Stimulated activated naive CD8-positive, alpha-beta T cell treated with anti-CD3 and anti-CD28 coated beads, Interleukin-15, Interleukin-2, amounts not matched to agents 100 U/mL and 50 U/mL, for 24 hours (primary cell): ENCODE results near the gene CHL1.

Source experiments
- ATAC-seq: fragments of 150-1000 bp; cut with Tn5 transposase; one replicate; pipeline ENCODE4 v1.10.0; 2021
- DNase-seq: peaks from one replicate; pipeline ENCODE4 v3.0.0; 2021

The CHL1 gene

GRCh38 chr3:278300-279064, 81.9 kb downstream of the CHL1 start:
- ATAC-seq (peak; percentile 40), DNase-seq (peak; percentile 5)

- DNase-seq (no peak), ATAC-seq (no peak)
Observed at GRCh38 chr3:279325-279724, 82.8 kb downstream of the CHL1 start.

- no peak for ATAC-seq
- DNase-seq, result no peak
Observed at GRCh38 chr3:280681-281080, 84.1 kb downstream of the CHL1 start.

DNA sequence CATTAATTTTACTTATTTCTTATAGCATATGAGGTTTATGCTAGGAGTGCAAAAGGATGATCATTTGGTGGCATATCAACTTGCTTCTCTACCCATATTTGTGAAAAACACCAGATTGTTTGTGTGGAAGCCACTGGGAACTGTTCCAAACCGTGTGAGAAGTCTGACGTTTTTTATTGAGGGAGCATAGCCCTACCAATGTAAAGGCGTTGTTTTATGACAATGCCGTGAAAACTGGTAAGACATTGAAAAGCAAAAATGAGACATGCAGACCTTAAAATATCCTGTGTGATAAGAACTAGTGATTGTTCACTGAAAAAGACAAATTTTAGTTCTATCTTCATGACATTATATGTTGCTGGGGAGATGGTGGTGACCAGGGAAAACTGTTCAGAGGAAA, 87.8 kb downstream of the CHL1 start:
- DNase-seq, result no peak
- no peak for ATAC-seq

- ATAC-seq (no peak), DNase-seq (no peak)
Observed at GRCh38 chr3:288417-288816, 91.9 kb downstream of the CHL1 start.

DNA sequence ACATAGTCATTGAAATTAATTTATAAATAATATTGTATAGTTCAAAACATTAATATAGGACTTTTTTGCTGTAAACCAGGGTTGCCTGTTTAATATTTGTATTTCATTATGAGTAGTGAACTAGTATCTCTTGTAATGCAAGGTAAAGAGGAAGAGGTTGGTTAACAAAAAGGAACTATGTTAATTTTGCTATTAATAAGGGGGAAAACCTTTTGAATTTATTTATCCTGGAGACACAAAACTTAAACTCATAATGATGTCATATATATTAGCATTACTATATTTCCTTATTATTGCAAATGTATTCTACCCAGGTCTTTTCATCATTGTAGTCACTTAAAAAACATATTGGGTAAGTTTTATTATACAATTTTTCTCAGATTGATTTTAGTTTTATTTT, 94.5 kb downstream of the CHL1 start:
- DNase-seq (no peak), ATAC-seq (no peak)

- DNase-seq (no peak), ATAC-seq (no peak)
Observed at GRCh38 chr3:291646-292436, 95.3 kb downstream of the CHL1 start.

- ATAC-seq (no peak), DNase-seq (no peak)
Observed at GRCh38 chr3:294096-294495, 97.5 kb downstream of the CHL1 start.

DNA sequence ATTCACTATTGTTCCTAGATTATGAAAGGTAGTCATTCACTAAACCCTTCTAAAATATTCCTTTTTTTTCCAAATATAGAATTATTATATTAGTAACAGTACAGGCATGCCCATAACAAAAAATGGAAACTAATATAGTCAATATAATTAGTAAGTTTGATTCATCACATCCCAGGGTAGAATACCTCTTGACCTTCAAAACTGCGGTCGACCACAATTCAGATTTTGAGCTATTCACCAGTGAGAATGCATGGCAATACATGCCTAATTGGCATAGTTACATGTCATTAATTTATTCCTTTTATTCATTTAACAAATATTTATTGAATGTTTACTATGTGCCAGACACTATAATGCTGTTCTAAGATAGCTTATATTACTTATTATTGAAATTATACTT, 98.0 kb downstream of the CHL1 start:
- DNase-seq, result no peak
- no peak for ATAC-seq

DNA sequence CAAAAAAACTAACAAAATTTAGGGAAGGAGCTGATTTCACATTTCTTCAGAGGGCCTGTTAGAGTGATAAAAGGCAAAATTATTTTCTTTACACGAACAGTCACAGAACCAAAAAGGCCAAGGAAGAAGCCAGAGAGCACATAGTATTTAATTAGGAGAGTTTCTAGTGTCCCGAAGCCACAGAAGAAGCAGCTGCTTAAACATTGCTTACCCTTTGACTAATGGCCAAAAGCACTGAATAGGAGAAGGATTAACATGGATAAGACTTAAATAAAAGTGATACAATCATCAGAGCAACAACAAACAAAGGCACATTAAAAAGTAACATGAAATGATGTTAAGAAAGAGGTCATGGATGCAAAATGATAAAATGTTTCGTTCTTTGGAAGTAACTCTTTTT, 98.6 kb downstream of the CHL1 start:
- ATAC-seq, result no peak
- DNase-seq, result no peak

- no peak for ATAC-seq
- no peak for DNase-seq
Observed at GRCh38 chr3:297585-297984, 101.0 kb downstream of the CHL1 start.

- no peak for DNase-seq
- ATAC-seq, result no peak
Observed at GRCh38 chr3:299590-300301, 103.2 kb downstream of the CHL1 start.

DNA sequence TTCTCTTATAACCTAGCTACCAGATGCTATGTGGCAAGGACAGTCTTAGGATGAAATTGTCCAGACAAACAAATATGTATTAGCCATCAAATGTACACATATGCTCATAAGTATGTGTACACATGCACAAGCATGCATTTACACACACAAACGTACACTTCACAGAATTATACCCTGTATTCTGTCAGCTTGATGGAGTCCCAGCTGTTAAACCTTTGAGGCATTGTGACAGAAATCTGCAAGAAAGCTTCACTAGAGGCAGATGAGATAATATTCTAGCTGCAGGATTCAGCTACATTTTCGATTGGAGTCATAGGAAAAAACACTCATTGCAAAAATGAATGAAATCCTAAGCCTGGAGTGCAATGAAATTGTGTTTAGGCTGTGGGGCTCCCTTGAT, 110.6 kb downstream of the CHL1 start:
- ATAC-seq (no peak), DNase-seq (no peak)

GRCh38 chr3:308597-309321, 112.2 kb downstream of the CHL1 start:
- DNase-seq, result no peak
- ATAC-seq, result no peak

GRCh38 chr3:312160-312733, 115.7 kb downstream of the CHL1 start:
- ATAC-seq (no peak), DNase-seq (no peak)

DNA sequence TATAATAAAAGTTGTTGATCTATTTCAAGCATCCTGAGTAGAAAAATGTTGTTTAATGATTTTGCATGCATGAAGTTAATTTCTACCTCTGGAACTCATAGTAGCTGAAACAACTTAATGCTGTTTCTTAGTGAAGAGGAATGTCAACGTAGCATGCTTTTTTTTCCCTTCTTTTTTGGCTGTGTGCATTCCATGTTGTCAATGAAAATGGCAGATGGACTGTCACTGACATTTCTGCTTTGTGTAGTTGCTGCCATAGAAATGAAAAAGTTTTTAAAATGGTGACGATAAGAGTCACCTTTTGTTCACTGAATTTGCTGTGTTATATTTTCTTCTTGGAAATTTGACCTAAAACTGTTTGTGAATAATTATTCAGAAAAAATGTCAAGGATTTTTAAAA, 116.3 kb downstream of the CHL1 start:
- DNase-seq (no peak), ATAC-seq (no peak)

GRCh38 chr3:317012-317411, 120.4 kb downstream of the CHL1 start:
- no peak for ATAC-seq
- no peak for DNase-seq

DNA sequence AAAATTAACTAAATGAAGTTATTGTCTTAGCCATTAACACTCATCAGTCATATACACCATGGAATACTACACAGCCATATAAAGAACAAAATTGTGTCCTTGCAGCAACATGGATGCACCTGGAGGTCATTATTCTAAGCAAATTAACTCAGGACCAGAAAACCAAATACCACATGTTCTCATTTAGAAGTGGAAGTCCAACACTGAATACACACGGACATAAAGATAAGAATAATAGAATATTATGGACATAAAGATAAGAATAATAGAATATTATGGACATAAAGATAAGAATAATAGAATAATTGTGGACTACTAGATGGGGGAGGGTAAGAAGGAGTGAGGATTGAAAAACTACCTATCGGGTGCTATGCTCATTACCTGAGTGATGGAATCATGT, 122.3 kb downstream of the CHL1 start:
- ATAC-seq, result no peak
- no peak for DNase-seq

- ATAC-seq, result no peak
Observed at GRCh38 chr3:324423-324822, 127.9 kb downstream of the CHL1 start.

DNA sequence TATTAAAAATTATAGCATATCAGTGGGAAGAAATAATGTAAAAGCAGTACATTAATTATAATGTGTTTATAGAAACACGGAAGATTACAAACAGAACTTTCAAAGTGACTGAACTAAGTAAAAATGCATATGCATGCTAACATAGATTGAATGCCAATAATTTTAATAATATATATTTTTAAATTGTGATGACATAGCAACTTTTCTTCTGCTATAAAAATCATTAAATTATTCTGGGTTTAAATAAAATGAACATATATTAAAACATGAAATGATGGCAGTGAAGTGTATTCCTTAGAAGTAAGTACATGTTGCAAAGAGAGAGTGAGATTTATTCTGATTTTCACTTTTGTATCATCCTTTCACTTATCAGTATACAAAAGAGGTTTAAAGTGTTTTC, 128.9 kb downstream of the CHL1 start:
- DNase-seq (no peak), ATAC-seq (no peak)

More at GRCh38 chr3:324423-324822, 127.9 kb downstream of the CHL1 start:
- no peak for DNase-seq

- DNase-seq (no peak), ATAC-seq (no peak)
Observed at GRCh38 chr3:330494-331115, 134.0 kb downstream of the CHL1 start.

- no peak for DNase-seq
- no peak for ATAC-seq
Observed at GRCh38 chr3:331881-332280, 135.3 kb downstream of the CHL1 start.
